Lung (tissue), 12 donors: ENCODE data around the gene SYNE1. TPM values are rescaled to one million over a fixed set of nuclear protein-coding genes. Genes with fewer than 3 reads are reported as not detected.

Experiments
- ATAC-seq: fragments of 200-7000 bp; cut with Tn5 transposase; one replicate; pipeline ENCODE4 v1.9.1; 2020; ENCODE audit warnings: moderate number of reproducible peaks; ENCODE audit not compliant: insufficient read depth, low FRiP score
- DNase-seq, 3 donors: peaks; one replicate each; pipeline ENCODE4 v3.0.0-alpha.2; 2013 to 2017
- H3K27ac ChIP-seq, 2 donors: one replicate each; pipeline ENCODE4 v1.5.1; 2013; ENCODE audit warnings: mild to moderate bottlenecking in 2 of 2, moderate library complexity in 2 of 2, control low read depth in 1 of 2, inconsistent platforms in 1 of 2, low read depth in 1 of 2, low read length in 1 of 2
- H3K27me3 ChIP-seq, 3 donors: one replicate each; pipeline ENCODE4 v1.5.1; 2013; ENCODE audit warnings: low read length in 2 of 3; ENCODE audit not compliant: control insufficient read depth in 3 of 3, insufficient read depth in 3 of 3
- H3K36me3 ChIP-seq, 4 donors: one replicate each; pipeline ENCODE4 v1.5.1; 2013; ENCODE audit warnings: low read length in 4 of 4, mild to moderate bottlenecking in 1 of 4, moderate library complexity in 1 of 4; ENCODE audit not compliant: control insufficient read depth in 4 of 4, insufficient read depth in 4 of 4
- H3K4me1 ChIP-seq, 5 donors: one replicate each; pipeline ENCODE4 v1.5.1; 2013; ENCODE audit warnings: low read length in 5 of 5, mild to moderate bottlenecking in 2 of 5, moderate library complexity in 1 of 5; ENCODE audit not compliant: control insufficient read depth in 5 of 5, insufficient read depth in 5 of 5
- H3K4me3 ChIP-seq: one replicate; pipeline ENCODE4 v1.5.1; 2013; ENCODE audit warnings: mild to moderate bottlenecking, control low read depth, moderate library complexity
- H3K9ac ChIP-seq, 2 donors: one replicate each; pipeline ENCODE4 v1.5.1; 2013; ENCODE audit warnings: low read length in 2 of 2, control low read depth in 1 of 2; ENCODE audit not compliant: insufficient read depth in 1 of 2
- H3K9me3 ChIP-seq, 4 donors: one replicate each; pipeline ENCODE4 v1.5.1; 2013; ENCODE audit warnings: low read length in 3 of 4, mild to moderate bottlenecking in 1 of 4, moderate library complexity in 1 of 4; ENCODE audit not compliant: control insufficient read depth in 4 of 4, insufficient read depth in 3 of 4
- WGBS, 2 donors: extraction: QIAGEN DNeasy Blood & Tissue Kit; methylation state at CpG; one replicate each; pipeline ENCODE4 v1.1.7; 2013; 5-methylcytosine and 5-hydroxymethylcytosine counted together
- polyA plus RNA-seq, 2 donors: library from polyadenylated mRNA; stranded (reverse); fragments of 200-250 nt; gene quantifications; one replicate each; pipeline ENCODE4 v1.2.1, GENCODE V29; 2013
- total RNA-seq, 2 donors: library from RNA; depleted of rRNA in 1 of 2; stranded (reverse); fragments of >200 nt in 1 of 2; gene quantifications; one replicate each; pipeline ENCODE4 v1.2.1, GENCODE V29; 2014 to 2021
- TF ChIP-seq, protein P1 (sequence below): IDR thresholded peaks from 2 replicates; pipeline ENCODE4 v1.5.1; 2012; ENCODE audit warnings: mild to moderate bottlenecking; ENCODE audit errors: control extremely low read depth, extremely low read depth
- donor health status: control.
- donor health status: control.
- donor health status: Bipolar disorder and iron deficiency.
- donor health status: healthy.
- donor health status: DM: yes; HTN: yes; CAD: no.

Gene SYNE1
- total and polyA plus RNA-seq, 4 donors, result 26.4 to 352 (median 131) TPM

DNA sequence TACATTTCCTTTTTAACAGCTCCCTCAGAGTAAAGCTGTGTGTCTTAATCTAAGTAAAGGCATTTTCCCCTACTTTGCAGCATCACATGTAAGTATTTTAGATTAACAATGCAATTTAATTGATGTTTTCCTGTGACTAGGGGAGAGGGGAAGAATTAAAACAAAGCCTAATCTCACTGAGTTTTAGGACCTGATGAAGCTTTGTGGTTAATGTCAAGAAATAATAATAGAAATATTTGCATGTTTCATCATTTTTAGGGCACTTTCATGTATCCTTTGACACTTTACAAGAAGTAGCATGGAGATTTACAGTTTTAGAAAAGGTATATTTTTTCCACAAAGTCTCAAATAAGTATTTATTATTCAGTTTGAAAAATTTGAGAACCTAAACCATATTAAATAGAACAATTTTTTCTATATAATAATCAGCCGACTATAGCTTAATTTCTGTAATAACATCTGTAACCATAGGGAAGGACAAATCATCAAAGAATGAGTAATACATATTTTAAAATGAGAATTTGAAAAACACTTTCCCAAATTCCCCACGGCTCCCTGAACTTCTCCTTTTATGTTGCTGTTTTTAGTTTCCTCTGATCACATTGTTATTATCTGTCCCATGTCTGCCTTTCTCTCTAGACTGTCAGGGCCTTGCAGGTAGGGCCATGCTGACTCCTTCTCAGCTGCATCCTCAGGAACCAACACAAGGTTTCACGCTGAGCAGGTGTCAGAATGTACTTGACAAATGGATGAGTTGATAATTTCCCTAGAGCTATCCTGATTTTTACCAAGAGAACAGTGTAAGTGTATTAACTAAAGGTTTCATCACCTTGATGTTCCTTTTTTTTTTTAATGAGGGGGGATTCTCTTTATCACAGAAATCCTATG is 338.1 kb downstream of the SYNE1 start:
- WGBS, 2 donors, result 51 to 61% methylated on average over 3 of the region's 3 CpGs
- peak overlapping the region in 1 of 2 donors; percentile 4 for H3K27ac ChIP-seq

DNA sequence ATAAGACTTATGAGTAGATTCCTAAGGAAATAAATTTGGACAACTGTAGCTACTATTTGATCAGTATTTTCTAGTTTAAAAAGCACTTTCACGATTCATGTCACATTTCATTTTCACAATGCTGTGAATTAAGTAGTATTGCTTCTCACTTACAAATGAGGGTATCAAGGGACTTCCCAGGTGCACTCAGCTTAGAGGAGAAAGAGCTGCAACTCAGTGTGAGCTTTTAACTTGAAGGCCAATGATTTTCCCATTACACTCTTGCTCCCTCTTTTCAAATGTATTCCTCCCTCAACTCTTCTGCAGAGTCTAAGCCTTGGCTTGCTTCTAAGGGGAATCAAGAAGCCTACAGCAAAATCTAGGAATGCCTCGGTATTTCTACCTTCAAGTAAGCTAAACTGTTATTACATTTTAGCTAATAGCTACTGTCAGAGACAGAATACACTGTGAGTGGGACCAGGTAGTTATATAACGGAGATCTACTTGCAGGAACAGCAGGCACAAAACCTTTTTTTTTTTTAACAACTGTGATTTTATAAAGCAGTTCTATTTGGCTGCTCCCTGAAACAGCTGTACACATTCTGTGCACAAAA is 339.0 kb downstream of the SYNE1 start:
- Histone ChIP-seq H3K4me3 (no peak overlapping the region), H3K36me3 (peaks cover 8 to 26% (median 11%) of the 10 kb centered on the region in 4 donors), H3K27me3 (no peaks in the 10 kb centered on the region), H3K9ac (no peak overlapping the region), H3K4me1 (peaks cover 0 to 20% (median 3%) of the 10 kb centered on the region in 5 donors), H3K27ac (no peak overlapping the region), H3K9me3 (no peaks in the 10 kb centered on the region)
- DNase-seq (no peak), ATAC-seq (no peak)
- 81 to 87% methylated on average over 3 of the region's 3 CpGs for WGBS, 2 donors
- TF ChIP-seq, protein P1, sequence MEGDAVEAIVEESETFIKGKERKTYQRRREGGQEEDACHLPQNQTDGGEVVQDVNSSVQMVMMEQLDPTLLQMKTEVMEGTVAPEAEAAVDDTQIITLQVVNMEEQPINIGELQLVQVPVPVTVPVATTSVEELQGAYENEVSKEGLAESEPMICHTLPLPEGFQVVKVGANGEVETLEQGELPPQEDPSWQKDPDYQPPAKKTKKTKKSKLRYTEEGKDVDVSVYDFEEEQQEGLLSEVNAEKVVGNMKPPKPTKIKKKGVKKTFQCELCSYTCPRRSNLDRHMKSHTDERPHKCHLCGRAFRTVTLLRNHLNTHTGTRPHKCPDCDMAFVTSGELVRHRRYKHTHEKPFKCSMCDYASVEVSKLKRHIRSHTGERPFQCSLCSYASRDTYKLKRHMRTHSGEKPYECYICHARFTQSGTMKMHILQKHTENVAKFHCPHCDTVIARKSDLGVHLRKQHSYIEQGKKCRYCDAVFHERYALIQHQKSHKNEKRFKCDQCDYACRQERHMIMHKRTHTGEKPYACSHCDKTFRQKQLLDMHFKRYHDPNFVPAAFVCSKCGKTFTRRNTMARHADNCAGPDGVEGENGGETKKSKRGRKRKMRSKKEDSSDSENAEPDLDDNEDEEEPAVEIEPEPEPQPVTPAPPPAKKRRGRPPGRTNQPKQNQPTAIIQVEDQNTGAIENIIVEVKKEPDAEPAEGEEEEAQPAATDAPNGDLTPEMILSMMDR, result no peak

More for the DNA sequence above, 338.1 kb downstream of the SYNE1 start:
- H3K27me3 ChIP-seq, result no peaks in the 10 kb centered on the region
- no peaks in the 10 kb centered on the region for H3K9me3 ChIP-seq
- no peak for DNase-seq
- no peak for ATAC-seq
- H3K4me3 ChIP-seq, result no peak overlapping the region
- peaks cover 0 to 20% (median 3%) of the 10 kb centered on the region in 5 donors for H3K4me1 ChIP-seq
- H3K9ac ChIP-seq, result no peak overlapping the region
- H3K36me3 ChIP-seq, result peaks cover 1 to 20% (median 6%) of the 10 kb centered on the region in 4 donors
- TF ChIP-seq, protein P1, result no peak

DNA sequence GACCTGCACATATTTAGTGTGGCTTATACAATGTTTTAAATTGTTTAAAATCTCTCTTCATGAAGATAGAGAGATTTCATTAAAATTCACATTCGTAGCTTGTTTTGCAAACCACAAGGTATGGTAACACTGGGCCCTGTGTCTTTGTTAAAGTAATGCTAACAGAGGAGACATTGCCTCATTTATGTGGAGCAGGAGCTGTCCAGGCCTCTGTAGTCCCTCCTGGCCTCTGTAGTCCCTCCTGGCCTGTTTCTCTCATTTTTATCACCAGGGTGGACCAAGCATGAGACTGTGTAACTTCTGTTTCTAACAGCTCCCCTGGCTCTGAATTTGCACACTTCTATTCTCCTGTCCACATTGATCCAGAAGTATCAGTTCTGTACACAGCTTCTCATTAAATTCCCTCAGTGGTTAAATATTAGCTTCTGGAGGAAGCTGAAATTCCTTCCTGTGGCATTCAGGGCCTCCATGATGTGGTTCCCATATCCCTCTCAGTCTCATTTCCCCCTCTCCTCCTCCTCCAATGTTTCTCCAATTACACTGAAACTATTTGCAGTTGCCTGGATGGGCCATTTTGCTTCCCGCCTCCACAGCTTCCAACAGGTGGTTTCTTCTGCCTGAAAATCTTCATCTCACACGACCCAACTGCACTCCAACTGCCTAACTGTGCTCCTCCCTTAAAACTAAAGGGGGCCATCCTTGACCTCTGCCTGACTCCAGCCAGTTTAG is 340.4 kb downstream of the SYNE1 start:
- Histone ChIP-seq H3K36me3 (peaks cover 8 to 33% (median 17%) of the 10 kb centered on the region in 4 donors), H3K4me3 (no peak overlapping the region), H3K4me1 (peaks cover 0 to 20% (median 3%) of the 10 kb centered on the region in 5 donors), H3K27ac (peak overlapping the region in 1 of 2 donors; percentile 33), H3K27me3 (no peaks in the 10 kb centered on the region), H3K9me3 (no peaks in the 10 kb centered on the region), H3K9ac (no peak overlapping the region)
- TF ChIP-seq, protein P1, result no peak
- no peak for ATAC-seq
- 74 to 84% methylated on average over 3 of the region's 3 CpGs for WGBS, 2 donors
- no peak for DNase-seq
